ENCODE data around the gene SERINC5. TPM values are rescaled to one million over a fixed set of nuclear protein-coding genes. Genes with fewer than 3 reads are reported as not detected.

SERINC5 gene
- total RNA-seq, 1 donor from 2014 or later, result 21.4 TPM

- H3K36me3 ChIP-seq (ENCODE audit: control insufficient read depth in 3 of 3, insufficient read depth in 3 of 3, low read length in 3 of 3), result no peaks in the 10 kb centered on the region
- H3K27ac ChIP-seq (ENCODE audit: low read depth, low read length), result no peak overlapping the region
- no peak overlapping the region for H3K9ac ChIP-seq (ENCODE audit: low read depth in 1 of 3, low read length in 3 of 3)
- H3K4me1 ChIP-seq (ENCODE audit: control insufficient read depth in 3 of 3, insufficient read depth in 3 of 3, low read length in 3 of 3), result peaks cover 2 to 5% (median 3%) of the 10 kb centered on the region in 3 donors
- no peak overlapping the region for H3K4me3 ChIP-seq (ENCODE audit: low read length in 3 of 3)
- no peaks in the 10 kb centered on the region for H3K27me3 ChIP-seq (ENCODE audit: control insufficient read depth in 3 of 3, insufficient read depth in 3 of 3, low read length in 3 of 3)
- no peaks in the 10 kb centered on the region for H3K9me3 ChIP-seq (ENCODE audit: control insufficient read depth in 3 of 3, low read length in 3 of 3)
Measured at GRCh38 chr5:80182809-80183580, 72.9 kb downstream of the SERINC5 start.

- Histone ChIP-seq H3K27ac (ENCODE audit: low read depth, low read length) (no peak overlapping the region), H3K9ac (ENCODE audit: low read depth in 1 of 3, low read length in 3 of 3) (no peak overlapping the region), H3K9me3 (ENCODE audit: control insufficient read depth in 3 of 3, low read length in 3 of 3) (no peaks in the 10 kb centered on the region), H3K4me1 (ENCODE audit: control insufficient read depth in 3 of 3, insufficient read depth in 3 of 3, low read length in 3 of 3) (peaks cover 2 to 5% (median 3%) of the 10 kb centered on the region in 3 donors), H3K4me3 (ENCODE audit: low read length in 3 of 3) (no peak overlapping the region), H3K36me3 (ENCODE audit: control insufficient read depth in 3 of 3, insufficient read depth in 3 of 3, low read length in 3 of 3) (peaks cover 0 to 6% (median 6%) of the 10 kb centered on the region in 3 donors), H3K27me3 (ENCODE audit: control insufficient read depth in 3 of 3, insufficient read depth in 3 of 3, low read length in 3 of 3) (no peaks in the 10 kb centered on the region)
Measured at GRCh38 chr5:80181618-80182211, 74.1 kb downstream of the SERINC5 start.

GRCh38 chr5:80177236-80177635 is 78.6 kb downstream of the SERINC5 start:
- H3K27ac ChIP-seq (ENCODE audit: low read depth, low read length), result no peak overlapping the region
- peaks cover 0 to 2% (median 0%) of the 10 kb centered on the region in 3 donors for H3K4me1 ChIP-seq (ENCODE audit: control insufficient read depth in 3 of 3, insufficient read depth in 3 of 3, low read length in 3 of 3)
- no peak overlapping the region for H3K9ac ChIP-seq (ENCODE audit: low read depth in 1 of 3, low read length in 3 of 3)
- no peaks in the 10 kb centered on the region for H3K27me3 ChIP-seq (ENCODE audit: control insufficient read depth in 3 of 3, insufficient read depth in 3 of 3, low read length in 3 of 3)
- no peak overlapping the region for H3K4me3 ChIP-seq (ENCODE audit: low read length in 3 of 3)
- H3K36me3 ChIP-seq (ENCODE audit: control insufficient read depth in 3 of 3, insufficient read depth in 3 of 3, low read length in 3 of 3), result peaks cover 0 to 12% (median 6%) of the 10 kb centered on the region in 3 donors
- no peaks in the 10 kb centered on the region for H3K9me3 ChIP-seq (ENCODE audit: control insufficient read depth in 3 of 3, low read length in 3 of 3)

- Histone ChIP-seq H3K9ac (ENCODE audit: low read depth in 1 of 3, low read length in 3 of 3) (no peak overlapping the region), H3K36me3 (ENCODE audit: control insufficient read depth in 3 of 3, insufficient read depth in 3 of 3, low read length in 3 of 3) (peaks cover 0 to 12% (median 6%) of the 10 kb centered on the region in 3 donors), H3K4me1 (ENCODE audit: control insufficient read depth in 3 of 3, insufficient read depth in 3 of 3, low read length in 3 of 3) (no peaks in the 10 kb centered on the region), H3K9me3 (ENCODE audit: control insufficient read depth in 3 of 3, low read length in 3 of 3) (no peaks in the 10 kb centered on the region), H3K27me3 (ENCODE audit: control insufficient read depth in 3 of 3, insufficient read depth in 3 of 3, low read length in 3 of 3) (no peaks in the 10 kb centered on the region), H3K4me3 (ENCODE audit: low read length in 3 of 3) (no peak overlapping the region), H3K27ac (ENCODE audit: low read depth, low read length) (no peak overlapping the region)
Measured at GRCh38 chr5:80175337-80175736, 80.5 kb downstream of the SERINC5 start.

- Histone ChIP-seq H3K4me3 (ENCODE audit: low read length in 3 of 3) (no peak overlapping the region), H3K9me3 (ENCODE audit: control insufficient read depth in 3 of 3, low read length in 3 of 3) (no peaks in the 10 kb centered on the region), H3K9ac (ENCODE audit: low read depth in 1 of 3, low read length in 3 of 3) (no peak overlapping the region), H3K27me3 (ENCODE audit: control insufficient read depth in 3 of 3, insufficient read depth in 3 of 3, low read length in 3 of 3) (no peaks in the 10 kb centered on the region), H3K36me3 (ENCODE audit: control insufficient read depth in 3 of 3, insufficient read depth in 3 of 3, low read length in 3 of 3) (peaks cover 0 to 12% (median 6%) of the 10 kb centered on the region in 3 donors), H3K27ac (ENCODE audit: low read depth, low read length) (no peak overlapping the region), H3K4me1 (ENCODE audit: control insufficient read depth in 3 of 3, insufficient read depth in 3 of 3, low read length in 3 of 3) (no peaks in the 10 kb centered on the region)
Measured at GRCh38 chr5:80174790-80175189, 81.1 kb downstream of the SERINC5 start.

GRCh38 chr5:80172067-80172695 is 83.7 kb downstream of the SERINC5 start:
- no peaks in the 10 kb centered on the region for H3K9me3 ChIP-seq (ENCODE audit: control insufficient read depth in 3 of 3, low read length in 3 of 3)
- no peaks in the 10 kb centered on the region for H3K4me1 ChIP-seq (ENCODE audit: control insufficient read depth in 3 of 3, insufficient read depth in 3 of 3, low read length in 3 of 3)
- no peak overlapping the region for H3K4me3 ChIP-seq (ENCODE audit: low read length in 3 of 3)
- peaks cover 0 to 8% (median 7%) of the 10 kb centered on the region in 3 donors for H3K36me3 ChIP-seq (ENCODE audit: control insufficient read depth in 3 of 3, insufficient read depth in 3 of 3, low read length in 3 of 3)
- no peak overlapping the region for H3K9ac ChIP-seq (ENCODE audit: low read depth in 1 of 3, low read length in 3 of 3)
- H3K27ac ChIP-seq (ENCODE audit: low read depth, low read length), result no peak overlapping the region
- no peaks in the 10 kb centered on the region for H3K27me3 ChIP-seq (ENCODE audit: control insufficient read depth in 3 of 3, insufficient read depth in 3 of 3, low read length in 3 of 3)

- H3K4me3 ChIP-seq (ENCODE audit: low read length in 3 of 3), result no peak overlapping the region
- H3K36me3 ChIP-seq (ENCODE audit: control insufficient read depth in 3 of 3, insufficient read depth in 3 of 3, low read length in 3 of 3), result peaks cover 0 to 12% (median 5%) of the 10 kb centered on the region in 3 donors
- no peak overlapping the region for H3K27ac ChIP-seq (ENCODE audit: low read depth, low read length)
Measured at GRCh38 chr5:80170117-80170535, 85.7 kb downstream of the SERINC5 start.

GRCh38 chr5:80168388-80169028 is 87.3 kb downstream of the SERINC5 start:
- no peaks in the 10 kb centered on the region for H3K4me1 ChIP-seq (ENCODE audit: control insufficient read depth in 3 of 3, insufficient read depth in 3 of 3, low read length in 3 of 3)
- no peak overlapping the region for H3K27ac ChIP-seq (ENCODE audit: low read depth, low read length)
- H3K27me3 ChIP-seq (ENCODE audit: control insufficient read depth in 3 of 3, insufficient read depth in 3 of 3, low read length in 3 of 3), result no peaks in the 10 kb centered on the region
- no peak overlapping the region for H3K9ac ChIP-seq (ENCODE audit: low read depth in 1 of 3, low read length in 3 of 3)
- peaks cover 0 to 5% (median 5%) of the 10 kb centered on the region in 3 donors for H3K36me3 ChIP-seq (ENCODE audit: control insufficient read depth in 3 of 3, insufficient read depth in 3 of 3, low read length in 3 of 3)
- H3K9me3 ChIP-seq (ENCODE audit: control insufficient read depth in 3 of 3, low read length in 3 of 3), result no peaks in the 10 kb centered on the region
- no peak overlapping the region for H3K4me3 ChIP-seq (ENCODE audit: low read length in 3 of 3)

More at GRCh38 chr5:80170117-80170535, 85.7 kb downstream of the SERINC5 start:
- no peaks in the 10 kb centered on the region for H3K4me1 ChIP-seq (ENCODE audit: control insufficient read depth in 3 of 3, insufficient read depth in 3 of 3, low read length in 3 of 3)
- H3K9me3 ChIP-seq (ENCODE audit: control insufficient read depth in 3 of 3, low read length in 3 of 3), result no peaks in the 10 kb centered on the region
- no peak overlapping the region for H3K9ac ChIP-seq (ENCODE audit: low read depth in 1 of 3, low read length in 3 of 3)
- H3K27me3 ChIP-seq (ENCODE audit: control insufficient read depth in 3 of 3, insufficient read depth in 3 of 3, low read length in 3 of 3), result no peaks in the 10 kb centered on the region

- Histone ChIP-seq H3K9me3 (ENCODE audit: control insufficient read depth in 3 of 3, low read length in 3 of 3) (no peaks in the 10 kb centered on the region), H3K27me3 (ENCODE audit: control insufficient read depth in 3 of 3, insufficient read depth in 3 of 3, low read length in 3 of 3) (no peaks in the 10 kb centered on the region), H3K4me3 (ENCODE audit: low read length in 3 of 3) (no peak overlapping the region), H3K9ac (ENCODE audit: low read depth in 1 of 3, low read length in 3 of 3) (no peak overlapping the region), H3K4me1 (ENCODE audit: control insufficient read depth in 3 of 3, insufficient read depth in 3 of 3, low read length in 3 of 3) (no peaks in the 10 kb centered on the region), H3K27ac (ENCODE audit: low read depth, low read length) (no peak overlapping the region), H3K36me3 (ENCODE audit: control insufficient read depth in 3 of 3, insufficient read depth in 3 of 3, low read length in 3 of 3) (peaks cover 2 to 11% (median 5%) of the 10 kb centered on the region in 3 donors)
Measured at GRCh38 chr5:80165452-80165851, 90.4 kb downstream of the SERINC5 start.
